ENCODE data around the gene DCAF7. TPM values are rescaled to one million over a fixed set of nuclear protein-coding genes. Genes with fewer than 3 reads are reported as not detected.

Gene DCAF7
- total RNA-seq, 1 experiment from 2014 or later = 52.9 TPM

DNA sequence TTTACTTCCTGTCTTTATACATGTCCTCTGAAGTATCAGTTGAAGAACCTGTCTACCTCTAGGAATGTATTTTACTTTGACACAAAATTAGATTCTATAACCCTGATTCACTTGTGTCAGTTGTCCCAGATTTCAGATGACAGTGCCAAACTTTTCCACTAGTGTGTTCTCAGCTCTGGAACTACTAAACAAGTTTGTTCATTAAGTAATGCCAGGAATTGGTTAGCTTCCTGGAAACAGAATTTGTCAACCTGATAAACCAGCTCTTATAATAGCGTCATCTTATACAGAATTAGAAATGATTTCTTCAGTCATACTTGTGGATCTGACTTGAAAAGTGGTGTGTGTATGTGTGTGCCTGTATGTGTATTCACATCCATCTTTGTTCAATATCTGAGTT lies 79.3 kb downstream of the DCAF7 start:
- DNase-seq (ENCODE audit: low read depth) = no peak

DNA sequence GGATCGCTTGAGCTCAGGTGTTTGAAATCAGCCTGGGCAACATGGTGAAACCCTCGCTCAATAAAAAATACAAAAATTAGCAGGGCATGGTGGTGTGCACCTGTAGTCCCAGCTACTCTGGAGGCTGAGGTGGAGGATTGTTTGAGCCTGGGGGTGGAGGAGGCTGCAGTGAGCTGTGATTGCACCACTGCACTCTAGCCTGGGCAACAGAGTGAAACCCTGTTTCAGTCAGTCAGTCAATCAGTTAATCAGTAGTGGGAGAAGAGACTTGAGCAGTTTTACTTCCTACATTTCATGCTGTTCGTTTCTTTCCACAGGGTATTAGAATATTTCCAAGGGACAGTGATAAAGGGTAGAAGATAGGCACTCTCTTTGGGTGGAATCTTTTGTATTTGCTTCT lies 80.8 kb downstream of the DCAF7 start:
- no peak for DNase-seq (ENCODE audit: low read depth)

DNA sequence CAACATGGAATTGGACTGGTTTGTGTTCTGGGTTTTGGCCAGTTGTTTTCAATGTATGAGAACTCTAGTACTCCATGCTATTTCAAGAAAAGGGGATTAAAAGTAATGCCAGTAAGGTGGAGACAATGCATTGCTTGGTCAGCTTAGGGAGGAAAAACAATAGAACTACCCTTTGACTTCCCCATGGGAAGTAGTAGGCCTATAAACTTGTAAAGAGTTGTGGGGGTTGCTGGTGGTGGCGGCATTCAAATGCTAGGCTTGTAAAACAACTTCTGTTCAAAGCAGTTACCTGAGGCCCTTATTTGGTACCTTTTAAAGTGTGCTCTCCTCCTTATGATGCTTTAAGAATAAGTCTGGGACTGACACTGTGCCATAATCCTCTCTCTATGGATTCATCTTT lies 81.3 kb downstream of the DCAF7 start:
- DNase-seq (ENCODE audit: low read depth) = no peak

DNA sequence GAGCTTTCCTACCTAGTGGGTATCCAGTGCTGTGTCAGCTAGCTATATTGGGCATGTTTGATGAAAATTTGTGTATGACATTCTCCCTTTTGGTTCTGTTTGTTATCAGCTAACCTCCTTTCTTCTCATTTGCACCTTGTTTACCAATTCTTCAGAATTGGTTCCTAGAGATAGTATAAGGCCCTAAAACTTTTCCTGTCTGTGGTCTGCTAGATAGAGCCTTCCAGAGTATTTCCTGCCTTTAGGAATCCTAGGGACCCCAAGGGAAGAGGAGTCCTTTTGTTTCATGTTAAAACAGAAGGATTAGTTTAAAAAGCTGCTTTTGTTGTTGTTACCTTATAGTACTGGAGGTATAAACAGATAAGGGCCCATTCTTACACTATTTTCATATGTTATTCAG lies 83.5 kb downstream of the DCAF7 start:
- DNase-seq (ENCODE audit: low read depth) = no peak

DNA sequence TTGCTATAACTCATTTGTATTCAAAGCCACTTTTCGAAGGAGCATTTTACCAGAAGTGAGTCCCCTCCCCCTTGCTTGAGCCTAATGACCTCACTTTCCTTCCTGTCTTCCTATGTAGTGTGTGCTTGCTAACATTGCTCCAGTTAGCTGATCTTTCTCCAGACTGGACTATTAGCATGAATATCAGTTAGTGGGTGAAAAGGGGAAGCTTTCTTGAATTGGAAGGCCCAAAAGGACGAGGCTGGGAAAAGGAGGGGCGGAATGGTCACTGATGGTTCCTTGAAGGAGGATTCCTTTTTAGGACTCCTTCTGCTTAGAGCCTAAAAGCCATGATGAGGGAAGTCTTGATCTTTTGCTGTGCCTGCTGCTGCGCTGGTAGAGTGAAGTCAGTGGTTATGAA lies 83.9 kb downstream of the DCAF7 start:
- DNase-seq (ENCODE audit: low read depth) = no peak

DNA sequence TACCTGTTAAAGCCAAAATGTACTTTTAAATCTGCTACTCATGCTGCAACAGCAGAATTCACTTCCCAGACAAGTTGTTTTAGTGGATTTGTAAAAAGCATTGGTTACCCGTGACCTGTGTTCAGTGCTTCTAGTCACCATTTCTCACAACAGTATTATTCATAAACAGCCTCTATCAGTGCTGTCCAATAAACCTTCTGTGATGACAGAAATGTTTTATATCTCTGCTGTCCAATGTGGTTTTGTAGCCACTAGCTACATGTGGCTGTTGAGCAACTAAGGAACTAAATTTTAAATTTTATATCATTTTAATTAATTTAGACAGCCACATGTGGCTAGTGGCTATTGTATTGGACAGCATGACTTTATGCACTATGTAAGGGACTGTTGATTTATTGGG lies 84.5 kb downstream of the DCAF7 start:
- DNase-seq (ENCODE audit: low read depth) = no peak

DNA sequence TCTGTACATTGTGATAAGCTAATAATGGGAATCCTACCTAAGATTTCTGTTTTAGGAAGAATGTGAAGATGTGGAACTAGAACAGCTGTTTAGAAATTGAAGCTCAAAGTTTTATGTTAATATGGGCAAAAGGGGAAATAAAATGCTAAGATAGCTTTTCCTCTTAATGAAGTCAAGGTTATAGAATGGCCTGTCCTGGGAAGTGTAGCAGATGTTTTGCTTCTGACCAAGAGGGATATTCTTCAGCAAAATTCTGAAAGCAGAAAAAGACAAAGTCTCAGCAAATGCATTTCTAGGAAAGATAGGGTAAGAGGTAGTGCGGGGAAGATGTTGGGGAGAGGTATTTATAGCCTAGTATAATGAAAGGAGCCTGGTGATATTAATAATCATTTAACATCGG lies 85.0 kb downstream of the DCAF7 start:
- no peak for DNase-seq (ENCODE audit: low read depth)

DNA sequence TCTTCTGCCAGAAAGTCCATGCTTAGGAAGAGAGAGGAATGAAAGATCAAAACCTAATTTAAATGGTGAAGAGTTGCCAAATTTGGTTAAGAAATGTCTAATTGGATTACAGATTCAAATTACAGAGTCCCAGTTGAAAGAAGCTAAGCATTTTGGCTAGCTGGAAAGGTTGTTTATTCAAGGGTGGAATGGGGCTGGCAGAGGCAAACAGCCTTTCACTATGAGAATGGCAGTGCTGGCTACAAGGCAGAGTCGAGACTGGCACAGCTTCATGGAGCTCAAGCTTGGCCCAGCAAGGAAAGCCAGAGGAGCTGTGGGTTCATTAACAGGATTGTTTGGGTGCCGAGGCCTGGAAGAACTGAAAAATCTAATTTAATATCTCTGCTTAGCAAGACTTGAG lies 85.5 kb downstream of the DCAF7 start:
- no peak for DNase-seq (ENCODE audit: low read depth)

DNA sequence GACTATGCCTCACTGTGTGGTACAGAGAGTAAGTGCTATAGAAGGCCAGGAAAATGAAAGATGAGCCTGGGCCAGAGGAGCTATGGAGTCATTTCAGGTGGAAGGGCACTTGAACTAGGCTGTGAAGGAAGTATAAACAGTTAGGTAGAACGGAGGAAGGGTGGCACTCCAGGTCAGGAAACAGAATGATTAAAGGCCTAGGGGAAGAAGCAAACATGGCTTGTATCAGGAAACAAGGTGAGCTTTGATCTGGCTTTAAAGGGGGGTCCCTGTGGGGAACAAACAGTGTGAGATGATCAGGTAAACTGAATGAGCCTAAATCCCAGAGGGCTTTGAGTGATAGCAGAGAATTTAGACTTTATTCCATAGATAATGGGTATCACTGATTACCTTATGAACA lies 88.8 kb downstream of the DCAF7 start:
- no peak for DNase-seq (ENCODE audit: low read depth)

DNA sequence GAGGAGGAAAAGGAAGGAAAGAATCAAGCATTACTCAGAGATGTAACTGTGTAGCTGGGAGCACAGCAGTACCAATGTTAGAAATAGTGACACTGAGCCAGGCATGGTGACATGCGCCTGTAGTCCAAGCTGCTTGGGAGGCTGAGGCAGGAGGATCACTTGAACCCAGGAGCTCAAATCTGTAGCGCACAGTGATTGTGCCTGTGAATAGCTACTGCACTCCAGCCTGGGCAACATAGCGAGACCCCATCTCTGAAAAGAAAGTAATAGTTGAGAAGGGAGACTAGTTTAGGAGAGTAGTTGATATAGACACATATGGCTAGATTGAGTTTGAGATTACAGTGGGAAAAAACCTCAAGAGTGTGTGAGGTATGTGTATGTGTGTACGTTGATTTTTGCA lies 89.8 kb downstream of the DCAF7 start:
- no peak for DNase-seq (ENCODE audit: low read depth)

DNA sequence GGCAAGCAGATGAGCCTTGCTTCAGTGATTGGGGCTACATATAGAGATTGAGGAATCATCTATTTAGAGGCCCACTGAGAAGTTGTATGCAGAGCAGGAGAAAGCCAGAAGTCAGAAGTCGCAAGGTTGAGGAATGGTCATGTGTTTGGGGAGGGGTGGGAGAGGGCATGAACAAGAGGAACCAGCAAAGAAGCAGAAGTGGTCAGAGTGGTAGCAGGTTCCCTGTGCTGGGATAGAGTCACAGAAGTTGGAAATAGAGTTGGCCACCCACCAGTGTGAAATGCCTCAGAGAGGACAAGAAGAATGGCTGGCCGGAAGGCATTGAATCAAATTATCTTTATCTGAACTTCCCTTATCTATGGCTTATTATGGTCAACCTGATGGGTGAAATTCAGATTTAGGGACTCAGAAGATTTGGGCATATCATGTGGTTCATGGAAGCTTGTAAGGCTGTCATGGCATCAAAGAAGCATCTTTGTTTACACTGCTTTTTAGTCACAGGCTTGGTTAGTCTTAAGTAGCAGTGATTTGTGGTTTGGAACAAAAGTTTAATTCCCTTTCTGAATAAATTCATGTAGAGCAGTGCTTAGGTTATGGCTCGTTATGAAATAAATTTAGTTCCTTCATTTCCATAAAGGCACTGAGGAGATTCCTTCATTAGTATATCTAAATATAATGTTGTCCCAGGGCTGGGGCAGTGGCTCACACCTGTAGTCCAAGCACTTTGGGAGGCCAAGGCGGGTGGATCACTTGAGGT lies 91.6 kb downstream of the DCAF7 start:
- DNase-seq (ENCODE audit: low read depth) = no peak

Other genes starting within 250 kb of the DCAF7 start
- 34.2 and 36.1 TPM in 2 replicates for gene CYB561, start 104.2 kb upstream of the DCAF7 start, total RNA-seq (2014; rRNA removed; shearing (Covaris generic))
- gene ACE, start 73.4 kb upstream of the DCAF7 start, total RNA-seq (2014; rRNA removed; shearing (Covaris generic)) = 1.3 and 2.1 TPM in 2 replicates
- not detected in 2 replicates for gene KCNH6, start 27.1 kb upstream of the DCAF7 start, total RNA-seq (2014; rRNA removed; shearing (Covaris generic))
- 19.6 and 26.7 TPM in 2 replicates for gene TACO1, start 50.4 kb downstream of the DCAF7 start, total RNA-seq (2014; rRNA removed; shearing (Covaris generic))
- 15.8 and 24.0 TPM in 2 replicates for gene MAP3K3, start 71.9 kb downstream of the DCAF7 start, total RNA-seq (2014; rRNA removed; shearing (Covaris generic))
- gene LIMD2, start 149.6 kb downstream of the DCAF7 start, total RNA-seq (2014; rRNA removed; shearing (Covaris generic)) = 4.3 and 6.8 TPM in 2 replicates
- 15.2 and 18.3 TPM in 2 replicates for gene STRADA, start 191.3 kb downstream of the DCAF7 start, total RNA-seq (2014; rRNA removed; shearing (Covaris generic))
- 46.2 and 64.1 TPM in 2 replicates for gene CCDC47, start 223.1 kb downstream of the DCAF7 start, total RNA-seq (2014; rRNA removed; shearing (Covaris generic))
- gene DDX42, start 223.7 kb downstream of the DCAF7 start, total RNA-seq (2014; rRNA removed; shearing (Covaris generic)) = 27.7 and 35.2 TPM in 2 replicates

All from M059J (cell line).